NCI-H146 treated with DMSO at 0.1 percent for 48 hours (cell line): ENCODE measurements around the gene SLC3A2.
A peak's percentile ranks its signal among the peaks of the same experiment; 100 is the strongest.

Experiments
- DNase-seq: peaks from one replicate; lab custom pipeline; 2025; ENCODE audit not compliant: unreplicated experiment; lab: John Stamatoyannopoulos, UW

Gene SLC3A2

GRCh38 chr11:62880803-62881578 is at the start of gene SLC3A2:
TSS of gene SLC3A2 (plus strand) at chr11:62880896. CDS start at chr11:62881024, 128 bp downstream.
- DNase-seq = peak; percentile 69

- no peak for DNase-seq
Measured at GRCh38 chr11:62830904-62831519, 49.7 kb upstream of the SLC3A2 start.

- DNase-seq = peak; percentile 97
Measured at GRCh38 chr11:62831520-62832335, 49.0 kb upstream of the SLC3A2 start, which contains the start of gene STX5. TSS of gene STX5 (minus strand) at chr11:62832051. CDS start at chr11:62831243, 808 bp downstream.

- DNase-seq = no peak
Measured at GRCh38 chr11:62832336-62833234, 48.1 kb upstream of the SLC3A2 start, which contains the start of gene TEX54. TSS of gene TEX54 (minus strand) at chr11:62832841.

GRCh38 chr11:62835336-62835735 is 45.4 kb upstream of the SLC3A2 start:
- DNase-seq = no peak

GRCh38 chr11:62839050-62839945 is 41.4 kb upstream of the SLC3A2 start, which contains the start of gene WDR74:
TSS of gene WDR74 (minus strand) at chr11:62839590. CDS start at chr11:62839570, 20 bp downstream.
- peak; percentile 64 for DNase-seq

GRCh38 chr11:62840721-62841360 is 39.9 kb upstream of the SLC3A2 start:
- DNase-seq = peak; percentile 62

- peak; percentile 99 for DNase-seq
Measured at GRCh38 chr11:62841361-62842170, 39.1 kb upstream of the SLC3A2 start.

- DNase-seq = peak; percentile 69
Measured at GRCh38 chr11:62842171-62842741, 38.4 kb upstream of the SLC3A2 start.

GRCh38 chr11:62842891-62843290 is 37.8 kb upstream of the SLC3A2 start:
- peak; percentile 69 for DNase-seq

- no peak for DNase-seq
Measured at GRCh38 chr11:62843466-62843865, 37.2 kb upstream of the SLC3A2 start.

GRCh38 chr11:62844154-62844553 is 36.5 kb upstream of the SLC3A2 start:
- no peak for DNase-seq

GRCh38 chr11:62846177-62846576 is 34.5 kb upstream of the SLC3A2 start:
- no peak for DNase-seq

GRCh38 chr11:62847767-62848314 is 32.9 kb upstream of the SLC3A2 start:
- no peak for DNase-seq

GRCh38 chr11:62850911-62851806 is 29.5 kb upstream of the SLC3A2 start:
- no peak for DNase-seq

- DNase-seq = no peak
Measured at GRCh38 chr11:62851807-62852522, 28.7 kb upstream of the SLC3A2 start.
